Stimulated activated CD4-positive, alpha-beta T cell treated with anti-CD3 and anti-CD28 coated beads, Interleukin-4, amount 100 ng/mL, for 48 hours (primary cell): Measurements from ENCODE around the gene NCK2.

Experiments
- DNase-seq, 2 donors: peaks; one replicate each; pipeline ENCODE4 v3.0.0-alpha.2; 2020; ENCODE audit warnings: low read depth in 2 of 2

The NCK2 gene

DNA sequence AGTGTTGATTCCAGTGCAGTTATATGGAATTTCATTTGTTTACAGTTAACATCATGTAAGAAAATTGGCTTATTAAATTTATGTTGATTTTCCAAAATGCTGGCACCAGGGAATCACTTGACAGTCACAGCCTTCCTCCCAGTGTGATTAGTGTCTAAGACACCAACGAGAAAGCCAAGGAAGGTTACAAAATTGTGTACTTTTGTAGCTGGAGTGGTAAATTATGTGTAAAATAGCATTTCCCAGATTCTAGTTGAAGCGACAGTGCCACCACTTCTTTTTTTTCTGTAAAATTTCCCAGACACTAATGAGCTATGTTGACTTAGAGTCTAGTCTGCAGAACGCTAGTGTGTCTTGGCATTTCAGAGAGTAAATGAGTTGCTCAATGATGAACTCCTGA is 101.3 kb downstream of the NCK2 start:
- no peak for DNase-seq

GRCh38 chr2:105847056-105847455 is 102.3 kb downstream of the NCK2 start:
- DNase-seq: no peak

- DNase-seq: no peak
These were observed 103.7 kb downstream of the NCK2 start for GRCh38 chr2:105848367-105848766.

GRCh38 chr2:105849431-105850179 is 104.9 kb downstream of the NCK2 start:
- DNase-seq: no peak

GRCh38 chr2:105852066-105852465 is 107.4 kb downstream of the NCK2 start:
- no peak for DNase-seq

GRCh38 chr2:105853354-105854088 is 108.8 kb downstream of the NCK2 start:
- DNase-seq: no peak

DNA sequence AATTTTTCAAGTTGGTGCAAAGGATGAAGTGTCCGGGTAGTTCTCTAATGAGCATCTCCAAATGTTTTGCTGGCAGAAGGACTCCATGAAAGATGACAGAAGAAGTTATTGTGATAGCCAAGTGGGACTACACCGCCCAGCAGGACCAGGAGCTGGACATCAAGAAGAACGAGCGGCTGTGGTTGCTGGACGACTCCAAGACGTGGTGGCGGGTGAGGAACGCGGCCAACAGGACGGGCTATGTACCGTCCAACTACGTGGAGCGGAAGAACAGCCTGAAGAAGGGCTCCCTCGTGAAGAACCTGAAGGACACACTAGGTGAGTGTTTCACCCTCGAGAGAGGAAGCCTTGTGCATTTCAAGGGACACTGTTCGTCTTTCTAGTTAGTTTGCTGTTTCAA is 110.3 kb downstream of the NCK2 start:
- DNase-seq: no peak

- no peak for DNase-seq
These were observed 111.9 kb downstream of the NCK2 start for GRCh38 chr2:105856581-105856980.

DNA sequence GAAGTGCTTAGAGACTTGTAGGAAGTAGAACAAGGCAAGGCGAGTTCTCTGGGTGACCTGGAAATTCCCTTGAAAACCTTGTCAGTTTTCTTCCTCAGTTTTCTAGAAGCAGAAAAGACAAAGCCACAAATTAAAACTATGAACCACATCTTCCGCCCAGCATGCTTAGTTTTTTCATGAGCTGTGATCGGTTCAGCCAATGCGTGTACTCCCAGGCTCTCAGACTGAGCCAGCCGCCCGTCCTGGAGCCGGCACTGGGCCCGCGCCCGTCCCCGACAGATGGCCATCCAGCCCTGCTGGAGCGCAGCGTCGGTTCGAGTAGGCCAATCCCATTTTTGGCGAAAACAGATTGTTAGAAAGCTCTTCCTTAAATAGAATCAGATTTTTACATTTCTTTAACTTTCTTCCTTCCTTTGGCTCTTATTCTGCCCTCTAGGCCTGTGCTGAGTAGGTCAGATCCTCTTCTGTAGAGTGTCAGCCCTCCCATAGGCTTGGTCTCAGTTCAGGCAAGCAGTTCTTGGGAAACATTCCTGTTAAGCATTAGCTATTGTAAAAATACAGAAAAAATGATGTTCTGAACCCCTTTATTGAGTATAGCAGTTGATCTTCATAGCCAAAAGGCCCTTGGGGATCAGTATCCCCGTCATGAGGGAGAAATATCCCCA is 112.5 kb downstream of the NCK2 start:
- no peak for DNase-seq

DNA sequence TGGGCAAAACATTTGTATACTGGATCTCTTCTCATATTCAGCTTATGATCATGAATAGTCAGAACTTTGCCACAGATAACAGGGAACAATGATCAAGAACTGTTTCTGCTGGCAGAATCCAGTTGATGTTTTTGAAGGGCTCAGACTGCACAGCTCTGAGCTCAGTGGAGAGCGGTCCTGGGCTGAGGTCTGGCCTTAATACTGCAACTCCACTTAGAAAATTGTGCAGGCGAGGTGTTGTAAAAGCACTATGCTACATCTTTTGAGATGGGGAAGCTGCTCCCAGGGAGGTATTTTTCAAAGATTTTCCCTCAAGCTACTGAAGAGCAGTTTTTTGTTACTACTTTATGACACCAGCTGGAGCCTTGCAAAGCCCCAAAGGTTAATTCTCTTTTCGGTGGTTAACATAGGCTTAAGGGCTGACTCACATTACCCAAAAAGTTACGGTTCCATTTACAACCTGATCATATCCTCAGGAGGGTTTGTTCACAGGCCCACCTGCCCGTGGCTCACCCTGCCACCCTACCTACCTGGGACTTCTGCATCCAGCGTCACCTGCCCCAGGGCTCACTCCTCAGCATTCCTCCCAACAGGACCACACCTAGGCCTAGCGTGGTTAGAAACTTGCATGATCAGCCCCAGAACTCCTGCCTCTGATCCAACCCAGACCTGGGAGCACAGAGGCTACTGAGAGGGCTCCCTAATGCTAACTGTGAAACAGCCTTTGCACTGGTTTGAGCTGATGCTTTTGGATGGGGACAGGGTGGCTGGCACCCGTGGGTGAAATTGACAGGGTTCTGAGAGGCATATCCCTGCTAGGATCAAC is 114.4 kb downstream of the NCK2 start:
- no peak for DNase-seq

DNA sequence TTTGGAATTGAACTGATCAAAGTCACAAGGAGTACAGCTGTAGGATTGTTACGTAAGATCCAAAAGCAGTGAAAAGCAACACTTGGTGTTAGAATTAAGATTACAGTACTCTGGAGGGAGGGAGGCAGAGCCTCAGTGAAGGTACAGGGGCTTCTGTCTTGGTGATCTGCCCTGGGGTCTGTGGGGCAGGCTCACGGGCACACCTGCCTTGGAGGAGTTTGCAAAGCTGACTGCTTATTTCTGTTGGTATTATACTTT is 114.9 kb downstream of the NCK2 start:
- DNase-seq: no peak

DNA sequence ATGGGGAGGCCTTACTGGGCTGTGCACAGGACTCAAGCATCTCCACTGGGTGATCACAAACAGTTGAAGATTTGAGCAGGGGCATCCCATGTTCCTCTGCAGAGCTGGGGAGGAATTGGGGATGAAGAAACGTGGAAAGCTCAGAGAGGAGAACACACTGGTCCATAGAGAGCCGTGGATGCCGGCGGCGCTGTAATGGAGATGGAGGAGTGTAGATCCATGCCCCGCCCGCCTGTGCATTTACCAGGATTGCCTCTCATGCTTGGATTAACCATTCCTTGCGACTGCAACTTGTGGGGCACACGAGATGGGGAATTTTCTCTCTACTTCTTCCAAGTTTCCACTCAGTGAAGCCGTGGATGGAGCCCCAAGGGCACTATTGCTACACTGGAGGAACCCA is 115.9 kb downstream of the NCK2 start:
- DNase-seq: no peak

DNA sequence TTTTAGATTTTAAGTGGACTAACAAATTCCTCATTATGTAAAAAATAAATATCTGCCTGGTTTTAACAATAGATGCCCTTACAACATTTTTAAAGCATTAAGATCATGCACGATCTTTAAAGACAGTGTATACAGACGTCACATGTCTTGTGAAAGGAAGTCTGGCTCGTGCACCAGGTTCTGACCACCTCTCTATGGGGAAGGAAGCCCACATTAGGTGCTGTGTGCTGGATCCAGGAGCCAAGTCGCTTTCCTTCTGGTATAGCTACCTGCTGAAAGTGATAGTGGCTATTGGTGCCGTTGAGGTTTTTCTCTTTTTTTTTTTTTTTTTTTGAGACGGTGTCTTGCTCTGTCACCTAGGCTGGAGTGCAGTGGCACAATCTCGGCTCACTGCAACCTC is 116.5 kb downstream of the NCK2 start:
- no peak for DNase-seq

GRCh38 chr2:105862843-105863242 is 118.1 kb downstream of the NCK2 start:
- no peak for DNase-seq

DNA sequence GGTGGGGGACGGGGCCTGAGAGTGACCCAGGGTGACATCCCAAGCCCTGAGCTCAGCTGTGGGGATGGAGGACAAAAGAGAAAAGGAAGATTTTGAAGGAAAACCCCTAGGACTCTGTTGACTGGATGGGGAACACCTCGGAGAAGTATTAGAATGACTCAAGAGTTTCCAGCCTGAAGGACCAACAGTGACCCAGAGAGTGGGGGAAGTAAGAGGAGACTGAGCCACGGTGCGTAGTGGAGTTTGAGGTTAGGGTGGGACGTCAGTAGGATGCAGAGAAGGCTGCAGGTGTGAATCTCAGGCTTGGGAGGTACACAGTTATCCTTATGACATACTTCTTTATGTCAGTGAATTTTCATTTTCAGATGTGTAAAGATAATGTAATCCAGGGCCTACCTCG is 119.5 kb downstream of the NCK2 start:
- no peak for DNase-seq

- no peak for DNase-seq
These were observed 120.7 kb downstream of the NCK2 start for GRCh38 chr2:105865222-105865913.

DNA sequence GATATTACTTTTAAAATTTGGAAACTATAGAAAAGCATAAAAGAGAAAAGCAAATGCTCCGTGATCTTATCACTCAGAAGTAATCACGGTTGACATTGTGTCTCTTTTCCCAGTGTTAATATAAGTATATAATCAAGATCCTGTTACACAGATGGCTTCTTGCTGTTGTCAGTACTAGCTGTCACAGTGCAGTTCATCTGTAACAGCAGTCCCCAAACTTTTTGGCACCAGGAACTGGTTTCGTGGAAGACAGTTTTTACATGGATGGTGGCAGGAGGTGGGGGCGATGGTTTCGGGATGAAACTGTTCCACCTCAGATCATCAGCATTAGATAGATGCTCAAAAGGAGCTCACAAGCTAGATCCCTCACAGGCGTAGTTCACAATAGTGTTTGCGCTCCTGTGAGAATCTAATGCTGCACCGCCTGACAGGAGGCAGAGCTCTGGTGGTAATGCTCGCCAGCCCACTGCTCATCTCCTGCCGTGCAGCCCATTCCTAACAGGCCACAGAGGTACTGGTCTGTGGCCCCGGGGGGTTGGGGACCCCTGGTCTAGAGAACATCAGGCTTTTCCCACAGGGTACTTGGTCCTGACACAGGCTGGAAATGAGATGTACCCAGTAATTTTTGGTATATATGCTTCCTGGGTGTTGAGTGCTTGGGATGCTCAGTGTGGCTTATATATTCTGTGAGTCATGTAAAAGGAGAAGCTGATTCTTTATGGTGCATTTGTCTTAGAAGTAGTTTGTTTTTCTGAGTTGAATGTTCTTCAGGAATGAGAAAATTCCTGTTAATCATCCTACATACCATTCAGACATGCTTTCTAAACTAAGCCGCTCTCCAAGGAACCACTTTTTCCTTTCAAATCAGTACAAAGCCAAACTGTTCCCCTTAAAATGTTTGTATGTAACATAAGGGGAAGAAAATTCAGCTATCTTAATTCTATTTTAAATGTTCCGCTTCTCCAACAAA is 121.8 kb downstream of the NCK2 start:
- DNase-seq: no peak

DNA sequence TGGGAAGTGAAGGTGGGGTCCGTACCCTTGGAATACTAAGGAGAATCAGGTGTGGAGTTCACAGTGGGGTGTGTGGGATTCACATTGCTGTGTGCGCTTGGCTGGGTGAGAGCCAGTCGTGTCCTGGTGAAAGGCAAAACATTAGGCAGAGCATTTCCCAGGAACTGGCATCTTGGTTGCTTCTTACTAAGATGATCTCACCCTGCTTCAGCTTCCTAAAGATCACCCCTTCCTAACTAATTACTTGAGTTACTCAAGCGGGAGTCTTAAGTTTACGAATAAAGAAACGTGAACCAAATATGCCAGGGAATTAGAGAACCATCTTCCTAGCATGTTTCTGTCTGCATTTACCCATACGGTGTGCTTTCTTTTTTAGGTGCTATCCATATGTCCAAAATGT is 122.9 kb downstream of the NCK2 start:
- DNase-seq: no peak

- DNase-seq: no peak
These were observed 123.3 kb downstream of the NCK2 start for GRCh38 chr2:105868060-105868459.

GRCh38 chr2:105869341-105869740 is 124.6 kb downstream of the NCK2 start:
- no peak for DNase-seq

DNA sequence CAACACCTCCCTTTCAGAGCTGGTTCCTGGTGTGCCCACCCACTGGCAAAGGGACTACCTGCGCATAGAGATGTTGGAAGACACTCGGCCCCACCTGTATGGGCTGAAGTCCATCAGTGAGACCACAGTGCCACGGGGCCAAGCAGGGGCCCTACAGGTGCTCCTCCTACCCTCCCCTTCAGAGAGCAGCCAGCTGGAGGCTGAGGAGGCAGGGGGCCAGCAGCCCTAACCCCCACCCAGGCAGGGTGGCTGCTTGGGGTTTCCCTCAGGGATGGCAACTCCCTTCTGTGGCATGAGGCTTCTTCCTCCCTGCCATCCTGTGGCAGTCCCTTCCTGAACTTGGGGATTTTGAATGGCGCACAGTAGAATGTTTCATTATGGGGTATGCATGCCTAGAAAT is 125.3 kb downstream of the NCK2 start:
- no peak for DNase-seq
